GM21515 (cell line): ENCODE measurements around the gene NDOR1.

Experiments used
- ATAC-seq: cut with Tn5 transposase; IDR thresholded peaks from one replicate; pipeline ENCODE4 v1.9.1; 2021; ENCODE audit not compliant: unreplicated experiment

The NDOR1 gene

DNA sequence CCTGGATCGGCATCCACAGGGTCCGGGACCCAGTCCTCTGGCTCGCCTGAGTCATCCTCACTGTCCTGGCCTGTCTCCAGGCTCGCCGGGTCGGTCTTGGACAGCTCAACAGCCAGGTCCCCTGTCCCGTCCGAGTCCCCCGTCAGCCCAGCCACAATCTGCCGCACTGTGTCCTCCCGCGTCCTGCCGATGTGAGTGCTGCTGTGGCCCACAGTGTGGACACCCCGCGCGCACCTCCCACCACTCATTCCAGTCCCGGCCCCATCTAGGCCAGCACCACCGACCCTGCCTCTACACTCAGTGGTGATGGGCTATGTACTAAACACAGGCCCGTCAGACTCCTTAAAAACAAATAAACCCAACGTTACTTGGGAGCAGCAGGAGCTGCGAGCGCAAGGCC is 23.8 kb upstream of the NDOR1 start:
- ATAC-seq: no peak

DNA sequence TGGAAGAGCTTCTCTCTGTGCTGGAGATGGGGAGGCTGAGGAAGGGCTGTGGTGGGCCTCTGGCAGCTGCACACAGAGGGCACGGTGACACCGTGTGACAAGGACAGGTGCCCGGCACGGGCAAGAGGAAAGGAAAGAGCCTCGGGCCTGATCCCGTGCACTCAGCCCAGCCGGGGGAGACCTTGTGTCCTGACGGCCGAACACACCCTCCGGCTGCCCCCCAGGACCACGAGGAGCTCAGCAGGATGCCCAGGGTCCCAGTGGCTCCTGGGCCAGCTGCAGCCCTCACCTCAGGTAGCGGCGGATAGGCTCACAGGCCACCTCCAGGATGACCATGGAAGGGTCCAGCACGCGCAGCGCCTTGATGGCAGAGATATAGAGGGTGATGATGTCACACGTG is 22.7 kb upstream of the NDOR1 start:
- ATAC-seq: no peak

DNA sequence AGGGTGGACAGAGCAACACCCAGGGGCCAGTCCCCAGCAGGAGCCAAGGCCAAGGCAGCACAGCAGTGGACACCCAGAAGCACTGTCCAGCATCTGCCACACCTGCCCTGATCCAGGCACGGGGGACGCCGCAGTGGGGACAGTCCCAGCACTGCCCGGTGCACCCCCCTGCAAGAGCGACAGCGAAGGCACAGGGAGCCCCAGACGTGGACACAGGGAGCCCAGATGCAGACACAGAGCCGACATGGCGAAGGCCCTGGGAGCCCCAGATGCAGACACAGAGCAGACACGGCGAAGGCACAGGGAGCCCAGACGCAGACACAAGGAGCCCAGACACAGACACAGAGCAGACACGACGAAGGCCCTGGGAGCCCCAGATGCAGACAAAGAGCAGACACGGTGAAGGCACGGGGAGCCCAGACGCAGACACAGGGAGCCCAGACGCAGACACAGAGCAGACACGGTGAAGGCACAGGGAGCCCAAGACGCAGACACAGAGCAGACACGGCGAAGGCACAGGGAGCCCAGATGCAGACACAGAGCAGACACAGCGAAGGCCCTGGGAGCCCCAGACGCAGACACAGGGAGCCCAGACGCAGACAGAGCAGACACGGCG is 21.4 kb upstream of the NDOR1 start:
- no peak for ATAC-seq

DNA sequence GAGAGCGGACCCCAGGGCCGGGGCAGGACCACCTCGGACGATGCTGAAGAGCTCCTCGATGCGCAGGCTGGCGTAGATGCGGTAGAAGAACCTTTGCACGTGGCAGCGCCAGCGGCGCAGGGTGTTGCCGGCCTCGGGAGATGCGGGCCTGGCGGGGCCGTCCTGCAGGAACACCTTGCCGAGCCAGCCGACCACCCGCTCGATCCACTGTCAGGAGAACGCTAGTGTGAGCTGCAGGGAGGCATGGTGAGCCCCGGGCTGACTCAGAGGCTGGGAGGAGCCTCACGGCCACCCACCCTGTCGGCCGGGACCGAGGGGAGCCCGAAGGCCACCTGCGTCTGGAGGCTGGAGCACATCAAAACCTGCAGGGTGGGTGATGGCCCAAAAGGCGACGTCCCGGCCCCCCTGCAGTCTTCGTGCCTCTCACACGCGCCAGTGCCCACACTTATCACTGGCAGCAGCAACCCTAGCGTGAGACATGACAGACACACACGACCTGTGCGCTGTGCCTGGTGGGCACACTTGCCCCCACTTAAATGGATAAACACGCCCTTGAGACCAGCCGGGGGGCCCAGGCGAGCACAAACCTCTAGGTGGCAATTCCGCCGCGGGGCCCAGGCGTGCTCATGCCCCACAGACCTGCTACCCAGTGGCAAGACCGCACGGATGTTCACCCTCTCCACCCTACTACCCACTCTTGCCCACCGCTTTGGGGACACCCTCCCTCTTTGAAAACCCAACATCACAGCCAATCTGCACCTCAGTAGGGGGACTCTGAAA is 20.4 kb upstream of the NDOR1 start:
- ATAC-seq: no peak

DNA sequence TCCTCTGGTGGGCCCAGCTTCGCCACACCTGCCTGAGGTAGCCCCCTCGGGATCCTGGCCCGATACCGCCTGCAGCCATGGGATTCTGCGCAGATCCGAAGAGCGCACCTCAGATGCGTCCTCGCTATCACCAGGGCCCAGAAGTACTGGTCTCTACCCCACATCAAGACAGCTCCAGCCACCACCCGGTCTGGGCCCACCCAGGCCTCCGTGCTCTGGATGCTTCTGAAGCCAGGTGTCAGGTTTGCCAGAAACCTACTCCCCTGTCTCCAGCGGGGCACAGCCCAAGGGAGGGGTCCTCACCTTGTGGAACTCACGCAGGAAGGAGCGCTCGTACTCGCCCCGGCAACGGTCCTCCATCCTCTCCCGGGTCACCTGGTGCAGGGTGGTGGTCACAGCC is 19.6 kb upstream of the NDOR1 start:
- no peak for ATAC-seq

DNA sequence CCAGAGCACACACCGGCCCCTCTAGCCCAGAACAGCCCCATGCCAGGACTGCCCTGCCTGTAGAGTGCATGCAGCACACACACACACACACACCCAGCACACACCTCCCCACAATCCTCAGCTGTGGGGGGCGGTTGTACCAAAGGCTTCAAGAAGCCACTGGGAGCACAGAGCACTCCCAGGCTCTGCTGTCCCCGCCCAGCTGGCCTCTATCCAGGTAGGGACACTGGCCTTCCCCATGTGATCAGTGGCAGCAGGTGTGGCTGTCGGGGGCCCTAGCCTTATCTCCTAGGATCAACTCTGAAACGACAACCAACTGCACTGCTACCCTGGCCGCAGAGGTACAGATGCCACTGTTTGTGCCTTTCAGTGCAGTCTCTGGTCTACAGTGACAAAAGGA is 19.1 kb upstream of the NDOR1 start:
- no peak for ATAC-seq

DNA sequence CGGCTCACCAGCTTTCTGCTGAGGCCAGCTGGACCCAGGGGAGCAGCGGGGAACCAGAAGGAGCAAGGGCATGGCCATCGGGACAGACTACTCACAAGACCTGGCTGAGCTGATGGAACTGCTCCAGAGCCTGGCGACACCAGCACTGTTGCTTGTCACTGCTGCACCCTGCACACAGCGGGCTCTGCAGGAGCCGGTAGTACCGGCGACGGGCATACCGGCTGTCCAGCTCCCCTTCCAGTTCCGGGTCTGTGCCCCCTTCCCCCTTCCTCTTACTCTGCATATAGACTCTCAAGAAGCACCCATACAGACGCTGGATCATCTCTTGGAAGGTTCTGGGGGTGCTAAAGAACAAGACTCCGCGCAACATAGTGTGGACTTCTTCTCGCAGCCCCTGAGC is 18.1 kb upstream of the NDOR1 start:
- no peak for ATAC-seq

DNA sequence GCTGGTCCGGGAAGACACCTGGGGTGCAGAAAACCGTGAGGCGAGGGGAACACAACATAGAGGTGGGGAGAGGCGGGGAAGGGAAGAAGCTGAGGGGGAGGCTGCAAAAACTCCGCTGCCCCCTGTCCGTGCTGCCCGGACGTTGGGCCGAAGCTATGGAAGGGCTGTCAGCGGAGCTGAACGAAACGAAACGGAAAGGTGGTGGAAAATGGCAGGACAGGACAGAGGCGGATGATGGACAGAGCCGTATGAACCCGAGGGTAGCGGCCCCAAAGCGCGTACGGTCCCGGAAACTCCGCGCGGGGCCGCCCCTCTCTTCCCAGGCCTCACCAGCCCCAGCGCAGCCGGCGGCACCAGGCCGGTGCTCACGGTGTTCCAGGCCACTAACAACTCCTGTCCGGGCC is 17.4 kb upstream of the NDOR1 start:
- peak; percentile 2 for ATAC-seq

DNA sequence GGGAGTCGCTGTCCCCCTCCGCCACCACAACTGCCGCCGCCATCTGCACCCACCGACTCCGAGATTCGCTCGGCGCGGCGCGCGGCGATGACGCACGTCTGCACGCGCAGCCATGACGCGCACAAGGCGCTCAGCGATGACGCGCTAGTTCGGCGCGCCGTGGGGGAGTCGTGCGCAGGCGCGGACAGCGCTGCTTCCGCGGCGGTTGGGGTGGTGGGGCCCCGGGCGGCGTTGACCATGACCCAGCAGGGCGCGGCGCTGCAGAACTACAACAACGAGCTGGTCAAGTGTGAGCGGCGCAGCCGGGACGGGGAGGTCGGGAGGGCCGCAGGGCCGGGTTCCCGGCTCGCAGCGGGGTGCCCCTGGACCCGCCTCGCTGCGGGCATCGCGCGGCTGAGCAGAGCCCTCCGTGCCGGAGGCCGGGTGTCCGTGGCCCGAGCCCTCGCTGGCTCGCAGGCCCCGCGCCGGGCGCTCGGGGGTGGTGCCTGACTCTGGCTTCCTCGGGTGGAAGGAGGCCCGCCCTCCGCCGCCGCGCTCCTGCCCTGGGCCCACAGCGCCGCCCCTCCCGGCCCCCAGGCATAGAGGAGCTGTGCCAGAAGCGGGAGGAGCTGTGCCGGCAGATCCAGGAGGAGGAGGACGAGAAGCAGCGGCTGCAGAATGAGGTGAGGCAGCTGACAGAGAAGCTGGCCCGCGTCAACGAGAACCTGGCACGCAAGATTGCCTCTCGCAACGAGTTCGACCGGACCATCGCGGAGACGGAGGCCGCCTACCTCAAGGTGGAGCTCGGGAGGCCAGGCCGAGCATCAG is 16.8 kb upstream of the NDOR1 start, which contains the start of the genes ANAPC2 and SSNA1:
ANAPC2 (minus strand) TSS at position 71 of the 807 bp plus-strand sequence; CDS start at position 43, 28 bp downstream.
SSNA1 (plus strand) TSS at position 187 of the 807 bp plus-strand sequence; CDS start at position 238, 51 bp downstream.
- ATAC-seq: peak; percentile 68

DNA sequence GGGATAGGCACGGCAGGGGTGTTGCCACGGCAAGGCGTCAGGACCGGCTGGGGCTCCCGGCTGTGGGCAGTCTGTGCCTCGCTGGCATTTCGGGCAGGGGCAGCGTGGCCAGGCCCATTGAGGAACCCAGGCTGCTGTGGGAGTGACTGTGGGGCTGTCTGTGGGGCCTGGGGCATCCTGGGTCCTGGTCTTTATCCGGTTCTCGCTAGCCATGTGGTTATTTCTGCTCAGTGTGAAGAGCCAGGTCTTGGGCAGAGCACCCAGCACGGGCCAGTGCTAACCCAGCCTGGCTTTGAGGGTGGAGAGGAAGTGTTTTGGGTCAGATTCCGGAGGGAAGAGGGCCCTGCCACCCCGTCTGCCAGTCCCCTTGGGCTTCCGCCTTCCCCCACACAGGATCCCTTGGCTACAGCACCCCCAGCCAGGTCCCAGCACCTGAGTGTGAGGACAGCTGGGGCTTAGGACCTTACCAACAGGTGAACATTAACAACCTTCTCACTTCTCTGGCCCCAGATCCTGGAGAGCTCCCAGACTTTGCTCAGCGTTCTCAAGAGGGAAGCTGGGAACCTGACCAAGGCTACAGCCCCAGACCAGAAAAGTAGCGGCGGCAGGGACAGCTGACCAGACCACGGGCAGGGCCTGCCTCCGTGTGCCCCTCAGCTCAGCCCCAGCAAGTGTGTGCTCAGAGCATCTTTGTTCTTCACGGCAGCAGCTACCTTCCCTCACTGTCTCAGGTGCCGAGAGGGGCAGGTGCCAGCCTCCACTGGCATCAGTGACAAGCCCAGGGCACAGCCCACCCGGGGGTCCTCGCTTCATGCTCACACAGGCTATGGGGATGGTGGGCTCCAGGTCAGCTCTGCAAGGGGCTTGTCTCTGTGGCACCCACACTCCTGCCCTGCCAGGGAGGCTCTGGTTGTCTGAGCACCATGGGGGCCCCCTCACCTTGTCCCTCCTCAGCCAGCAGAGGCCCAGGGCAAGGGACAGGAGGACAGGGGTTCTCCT is 15.9 kb upstream of the NDOR1 start:
- ATAC-seq: no peak

DNA sequence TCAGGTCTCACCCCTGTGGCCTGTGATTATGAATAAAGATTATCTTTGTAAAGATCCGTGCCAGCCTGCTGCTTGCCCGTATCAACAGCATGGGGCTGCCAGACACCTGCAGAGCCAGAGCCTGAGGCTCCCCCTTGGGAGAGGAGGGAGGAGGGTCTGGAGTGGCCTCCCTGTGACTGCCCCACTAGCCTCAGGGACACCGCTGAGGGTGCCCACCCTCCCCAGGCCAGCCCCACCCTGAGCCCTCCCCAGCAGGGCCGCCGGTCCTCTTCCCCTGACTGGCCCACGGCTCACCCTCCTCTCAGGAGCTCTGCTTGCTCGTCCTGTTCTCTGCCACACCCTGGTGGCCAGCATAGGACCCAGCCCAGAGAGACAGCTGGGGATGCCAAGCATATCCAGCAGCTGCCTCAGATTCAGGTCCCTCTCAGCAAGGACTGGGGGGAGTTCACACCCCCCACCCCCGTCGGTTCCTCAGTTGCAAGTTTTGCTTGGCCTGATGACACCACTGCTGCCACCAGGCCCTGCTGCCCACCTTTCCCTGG is 15.1 kb upstream of the NDOR1 start:
- ATAC-seq: no peak

DNA sequence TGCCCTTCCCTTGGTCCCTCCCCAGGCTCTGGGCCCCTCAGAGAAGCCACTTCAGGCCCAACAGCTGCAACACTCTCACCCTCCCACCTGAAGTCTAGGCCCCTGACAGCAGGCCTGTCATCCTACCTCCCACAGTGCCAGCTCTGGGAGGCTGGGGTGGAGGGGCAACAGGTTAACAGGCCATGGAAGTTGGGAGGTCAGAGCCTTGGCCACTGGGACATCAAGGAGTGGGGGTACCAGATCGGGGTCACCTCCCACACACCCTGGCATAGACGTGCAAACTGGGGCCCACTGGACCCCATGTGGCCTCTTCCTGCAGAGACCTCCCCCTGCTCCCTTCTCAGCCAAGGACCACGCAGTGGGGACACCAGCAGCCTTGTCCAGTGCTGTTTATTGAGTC is 14.3 kb upstream of the NDOR1 start:
- no peak for ATAC-seq

DNA sequence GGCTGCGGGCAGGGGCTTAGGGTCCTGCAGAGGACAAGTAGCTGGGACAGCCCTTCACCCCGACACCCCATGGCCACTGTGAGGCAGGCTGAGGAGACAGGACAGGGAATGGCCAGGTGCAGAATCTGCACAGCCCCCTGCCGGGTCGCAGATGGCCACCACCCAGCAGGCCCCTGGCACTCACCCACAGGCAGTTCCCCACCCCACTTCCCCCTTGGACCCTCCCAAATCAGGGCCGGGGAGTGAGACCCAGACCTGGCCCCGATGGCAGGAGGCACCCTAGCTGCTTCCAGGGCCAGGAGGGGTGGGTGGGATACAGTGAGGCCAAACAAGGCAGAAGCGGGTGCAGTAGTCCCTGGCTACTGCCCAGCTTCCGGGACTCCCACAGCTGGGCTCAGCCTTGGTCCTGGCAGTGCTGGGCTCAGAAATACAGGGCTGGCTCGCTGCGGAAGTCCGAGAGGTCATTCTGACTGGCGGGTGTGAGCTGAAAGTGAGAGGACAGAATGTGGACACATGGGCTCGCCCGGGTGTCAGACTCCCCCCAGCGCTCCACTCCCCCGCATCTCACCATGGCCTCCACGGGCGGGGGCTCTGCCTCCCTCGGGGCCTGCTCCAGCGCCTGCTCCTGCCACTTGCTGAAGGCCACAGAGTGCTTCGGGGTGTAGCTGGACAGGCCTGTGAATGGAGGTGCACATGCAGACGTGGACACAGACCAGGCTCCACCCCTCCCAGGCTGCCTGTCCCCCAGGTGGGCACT is 13.6 kb upstream of the NDOR1 start:
- ATAC-seq: no peak

DNA sequence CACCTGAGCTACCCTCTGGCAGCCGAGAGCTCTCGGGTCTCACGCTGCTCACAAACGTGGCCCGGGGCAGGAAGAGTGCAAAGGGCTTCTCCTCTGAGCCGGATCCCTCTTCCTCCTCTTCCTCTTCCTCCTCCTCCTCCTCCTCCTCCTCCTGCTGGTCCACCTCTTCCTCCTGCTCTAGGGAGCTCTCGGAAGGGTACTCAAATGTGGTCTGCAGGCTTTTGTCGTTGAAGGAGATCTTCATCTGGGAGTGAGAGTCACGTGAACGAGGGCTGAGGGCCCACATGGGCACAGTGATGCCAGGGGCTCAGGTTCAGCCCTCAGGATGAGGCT is 13.1 kb upstream of the NDOR1 start:
- ATAC-seq: no peak

DNA sequence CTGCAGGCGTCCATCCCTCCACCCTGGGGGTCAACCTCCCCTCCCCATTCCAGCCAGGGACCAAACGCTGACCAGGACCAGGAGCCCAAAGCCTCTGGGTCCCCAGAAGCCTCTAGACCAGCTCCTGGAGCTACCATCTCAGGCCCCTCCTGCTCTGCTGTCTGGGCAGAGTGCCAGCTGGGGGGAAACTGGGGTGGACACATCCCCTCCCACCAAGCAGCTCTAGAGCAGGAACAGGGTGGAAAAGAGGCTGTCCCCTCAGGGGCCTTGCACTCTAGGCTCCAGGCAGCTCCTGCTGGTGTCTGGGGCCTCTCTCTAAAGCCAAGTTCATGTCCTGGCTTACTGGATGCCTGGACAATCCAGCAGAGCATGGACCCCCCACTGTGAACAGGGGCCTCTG is 12.6 kb upstream of the NDOR1 start:
- ATAC-seq: no peak

DNA sequence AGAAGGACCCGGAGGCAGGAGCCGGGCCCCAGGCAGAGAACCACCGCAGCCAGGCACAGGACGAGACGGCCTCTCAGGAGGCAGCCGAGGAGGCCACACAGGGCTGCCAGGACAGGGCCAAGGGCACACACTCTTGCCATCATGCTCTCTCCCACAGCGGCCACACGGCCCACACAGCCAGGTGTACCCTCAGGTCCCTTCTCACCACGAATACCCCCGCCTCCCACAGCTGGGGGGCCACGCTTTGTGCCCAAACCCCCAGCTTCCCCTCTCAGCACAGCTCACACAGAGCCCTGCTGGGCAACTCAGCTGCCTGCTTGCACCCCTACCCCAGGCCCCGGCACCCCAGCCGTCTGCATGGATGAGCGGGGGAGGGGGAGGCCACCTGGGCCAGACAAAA is 11.7 kb upstream of the NDOR1 start:
- ATAC-seq: no peak

DNA sequence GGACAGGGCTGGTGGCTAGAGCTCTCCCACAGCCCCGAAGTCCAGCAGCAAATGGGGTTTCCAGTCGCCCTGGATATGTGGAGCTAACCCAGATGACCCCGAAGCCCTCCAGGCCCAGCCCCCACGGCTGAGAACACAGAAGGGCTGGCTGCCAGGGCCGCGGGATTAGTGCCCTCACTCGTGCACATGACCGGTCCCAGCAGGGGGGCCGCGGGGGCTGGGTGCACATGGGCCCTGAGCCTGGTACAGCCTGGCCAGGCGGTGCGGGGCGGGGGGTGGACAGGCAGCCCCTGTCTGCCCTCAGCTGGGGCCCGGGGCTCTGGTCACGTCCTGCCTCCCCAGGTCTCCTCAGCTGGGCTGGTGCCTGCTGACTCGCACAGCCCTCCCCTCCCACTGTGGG is 11.1 kb upstream of the NDOR1 start:
- ATAC-seq: no peak

DNA sequence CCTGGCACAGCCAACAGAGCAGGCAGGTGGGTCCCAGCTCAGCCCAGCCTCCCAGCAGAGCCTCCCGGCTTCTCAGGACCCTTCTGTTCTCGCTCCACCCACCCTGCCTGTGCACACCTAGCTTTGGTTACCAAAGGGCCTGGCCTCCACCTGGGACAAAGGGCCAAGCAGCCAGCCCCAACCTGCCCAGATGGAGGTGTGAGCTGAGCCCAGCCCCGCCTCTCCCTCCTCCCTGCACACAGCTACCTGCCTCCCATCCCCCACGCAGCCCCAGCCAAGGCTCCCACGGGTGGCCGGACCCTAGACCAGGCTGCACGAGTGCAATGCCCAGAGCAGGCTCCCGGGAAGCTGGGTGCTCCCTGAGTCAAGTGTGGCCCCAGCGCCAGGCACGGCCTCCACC is 10.6 kb upstream of the NDOR1 start:
- no peak for ATAC-seq

DNA sequence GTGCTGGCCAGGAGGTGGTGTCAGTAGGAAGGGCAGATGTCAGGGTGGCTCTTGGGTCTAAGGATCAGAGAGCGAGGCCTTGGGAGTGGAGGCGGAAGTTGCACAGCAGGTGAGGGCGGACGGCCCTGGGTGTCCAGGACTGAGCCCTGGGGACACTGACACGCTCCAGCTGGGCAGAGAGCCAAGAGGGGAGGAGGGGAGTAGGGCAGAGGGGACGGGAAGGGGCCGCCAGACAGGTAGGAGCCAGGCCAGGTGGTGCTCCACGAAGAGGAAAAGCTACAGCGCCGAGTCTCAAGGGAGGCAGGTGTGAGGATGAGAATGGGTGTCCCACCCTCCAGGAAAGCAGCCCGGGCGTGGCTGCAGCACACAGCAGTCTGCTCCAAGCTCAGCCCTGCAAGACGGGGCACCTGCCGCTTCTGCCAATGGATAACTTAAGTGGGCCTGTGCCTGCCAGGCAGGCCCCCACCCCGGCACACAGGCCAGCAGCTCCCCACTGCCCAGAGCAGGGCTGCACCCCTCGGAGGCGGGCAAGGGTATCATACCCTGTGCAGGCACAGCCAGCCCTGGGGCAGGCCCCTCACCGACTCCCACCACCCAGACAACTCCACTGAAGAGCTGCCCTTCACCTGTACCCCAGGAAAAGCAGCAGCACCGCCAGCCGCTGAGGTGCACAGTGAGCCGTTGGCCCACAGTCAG is 9.8 kb upstream of the NDOR1 start:
- no peak for ATAC-seq
